K562 (cell line): Measurements from ENCODE around the gene ARHGEF6. TPM values are rescaled to one million over a fixed set of nuclear protein-coding genes. Genes with fewer than 3 reads are reported as not detected.

Source experiments
- ATAC-seq: fragments of 200-7000 bp; cut with Tn5 transposase; 3 replicates; pipeline ENCODE4 v1.9.1; 2020; ENCODE audit warnings: moderate library complexity
- BruUV-seq: library from RNA; stranded (reverse); fragments of 400-500 nt; replicated peaks from 2 replicates; lab custom pipeline; 2021; lab: Mats Ljungman, UMichigan
- CTCF ChIA-PET: fragments of 300-600 bp; formaldehyde crosslinking; extraction: SDS; loops from one replicate; lab custom pipeline; 2021; ENCODE audit warnings: low intra/inter-chr PET ratio; lab: Yijun Ruan, JAX
- POLR2A ChIA-PET: fragments of 300-600, 350-650 bp; sonication (Branson Sonifier 250); formaldehyde crosslinking; extraction: SDS; loops from one replicate; lab custom pipeline; 2021; ENCODE audit warnings: antibody characterized with exemption, inconsistent platforms; lab: Yijun Ruan, JAX
- DNase-seq, 4 experiments: peaks; one replicate each; pipeline versions ENCODE4 v3.0.0 to v3.0.0-alpha.2; 2011 to 2018; ENCODE audit warnings: low spot score in 3 of 4, mixed read lengths in 3 of 4; ENCODE audit errors: extremely low read depth in 1 of 4
- FAIRE-seq: peaks from 2 replicates; lab custom pipeline; 2011; peaks lifted over from hg19 to GRCh38; lab: Jason Lieb, UNC
- H2AFZ ChIP-seq: 2 replicates; pipeline ENCODE4 v1.6.0; 2011; ENCODE audit warnings: low read depth, low read length, control low read depth, inconsistent platforms
- H3K27ac ChIP-seq: fragments of 200-600 bp; 3 replicates; pipeline ENCODE4 v1.8.0; 2011; ENCODE audit warnings: low read depth, mild to moderate bottlenecking, control low read depth, inconsistent platforms, low read length, moderate library complexity, mixed read lengths; ENCODE audit errors: extremely low read depth
- H3K27me3 ChIP-seq, 2 experiments: fragments of 300-600 bp in 1 of 2; 2 replicates in 1 of 2; 3 replicates in 1 of 2; pipeline versions ENCODE4 v1.6.0 to v1.8.0; 2011; ENCODE audit warnings: inconsistent platforms in 2 of 2, low read length in 2 of 2, mild to moderate bottlenecking in 1 of 2, mixed read lengths in 1 of 2, moderate library complexity in 1 of 2; ENCODE audit not compliant: control insufficient read depth in 2 of 2, insufficient read depth in 2 of 2
- H3K36me3 ChIP-seq: fragments of 300-600 bp; 3 replicates; pipeline ENCODE4 v1.8.0; 2011; ENCODE audit warnings: mild to moderate bottlenecking, low read length, inconsistent platforms; ENCODE audit not compliant: control insufficient read depth, insufficient read depth
- H3K4me1 ChIP-seq, 2 experiments: fragments of 200-600 bp in 1 of 2; replicated peaks in 1 of 2; 2 replicates in 1 of 2; 3 replicates in 1 of 2; pipeline versions ENCODE4 v1.5.1 to v1.8.0; 2011; ENCODE audit warnings: inconsistent platforms in 2 of 2, low read length in 2 of 2, mild to moderate bottlenecking in 1 of 2, mixed read lengths in 1 of 2, moderate library complexity in 1 of 2; ENCODE audit not compliant: control insufficient read depth in 2 of 2, insufficient read depth in 2 of 2
- H3K4me2 ChIP-seq: 2 replicates; pipeline ENCODE4 v1.6.1; 2011; ENCODE audit warnings: low read length, control low read depth, inconsistent platforms, mixed read lengths; ENCODE audit not compliant: insufficient read depth
- H3K4me3 ChIP-seq: fragments of 200-600 bp; sonication (generic), shearing (Covaris generic); 2 replicates; pipeline ENCODE4 v1.5.1; 2016; ENCODE audit warnings: control low read depth, inconsistent platforms
- H3K79me2 ChIP-seq: fragments of 200-600 bp; 3 replicates; pipeline ENCODE4 v1.8.0; 2011; ENCODE audit warnings: low read length, inconsistent platforms; ENCODE audit not compliant: control insufficient read depth, insufficient read depth
- H3K9ac ChIP-seq, 2 experiments: 2 replicates each; pipeline versions ENCODE4 v1.6.0 to v1.6.1; 2011; ENCODE audit warnings: low read depth in 2 of 2, low read length in 2 of 2, control low read depth in 1 of 2, inconsistent platforms in 1 of 2, mild to moderate bottlenecking in 1 of 2, mixed read lengths in 1 of 2; ENCODE audit not compliant: insufficient read depth in 1 of 2
- H3K9me1 ChIP-seq: one replicate; pipeline ENCODE4 v1.6.0; 2011; ENCODE audit warnings: inconsistent platforms, mild to moderate bottlenecking, low read length, moderate library complexity; ENCODE audit not compliant: control insufficient read depth, insufficient read depth
- H3K9me3 ChIP-seq: replicated peaks from 2 replicates; pipeline ENCODE4 v1.5.1; 2011; ENCODE audit warnings: low read depth, low read length, inconsistent platforms; ENCODE audit not compliant: control insufficient read depth, insufficient read depth
- H4K20me1 ChIP-seq: replicated peaks from 2 replicates; pipeline ENCODE4 v1.6.1; 2011; ENCODE audit warnings: low read length, inconsistent platforms, mixed read lengths; ENCODE audit not compliant: control insufficient read depth, insufficient read depth
- ARHGAP35 ChIP-seq: fragments of 450-650 bp; IDR thresholded peaks from 2 replicates; pipeline ENCODE4 v1.6.1; 2018; ENCODE audit not compliant: partially characterized antibody
- CC2D1A ChIP-seq: fragments of 450-650 bp; IDR thresholded peaks from 2 replicates; pipeline ENCODE4 v1.6.1; 2017; ENCODE audit warnings: mild to moderate bottlenecking
- FIP1L1 ChIP-seq: fragments of 200-400 bp; formaldehyde crosslinking; IDR thresholded peaks from 2 replicates; pipeline ENCODE4 v1.6.1; 2018; ENCODE audit warnings: mild to moderate bottlenecking, low read depth, low read length; ENCODE audit not compliant: poor library complexity, severe bottlenecking
- FOS ChIP-seq: IDR thresholded peaks from 3 replicates; pipeline ENCODE4 v1.6.1; 2011; ENCODE audit not compliant: insufficient read length; ENCODE audit errors: extremely low read depth
- GTF2F1 ChIP-seq: IDR thresholded peaks from 2 replicates; pipeline ENCODE4 v1.6.1; 2011; ENCODE audit warnings: low read depth, low read length, improper control_type of control experiment
- KDM2B ChIP-seq: fragments of 250-450 bp; sonication (Bioruptor Pico); IDR thresholded peaks from 2 replicates; pipeline ENCODE4 v1.8.0; 2021; ENCODE audit warnings: mild to moderate bottlenecking, moderate library complexity
- KDM4B ChIP-seq, 2 experiments: fragments of 450-650 bp in 1 of 2; sonication (generic) in 1 of 2; IDR thresholded peaks; 2 replicates each; pipeline ENCODE4 v1.6.1; 2016 to 2017; ENCODE audit warnings: borderline replicate concordance in 2 of 2, antibody characterized with exemption in 1 of 2, low read depth in 1 of 2, mild to moderate bottlenecking in 1 of 2
- MTA2 ChIP-seq: fragments of 450-650 bp; IDR thresholded peaks from 2 replicates; pipeline ENCODE4 v1.6.1; 2016; ENCODE audit warnings: low read depth
- RBBP5 ChIP-seq: fragments of 200-600 bp; sonication (generic); IDR thresholded peaks from 2 replicates; pipeline ENCODE4 v1.6.1; 2012; ENCODE audit warnings: borderline replicate concordance, mild to moderate bottlenecking, low read length, control low read depth, inconsistent platforms; ENCODE audit not compliant: insufficient read depth, poor library complexity, severe bottlenecking
- RBM22 ChIP-seq: fragments of 200-400 bp; formaldehyde crosslinking; IDR thresholded peaks from 2 replicates; pipeline ENCODE4 v1.6.1; 2018; ENCODE audit warnings: low read length, low read depth; ENCODE audit not compliant: poor library complexity, severe bottlenecking
- ZNF24 ChIP-seq: fragments of 450-650 bp; IDR thresholded peaks from 2 replicates; pipeline ENCODE4 v1.6.1; 2016
- ZNF584 ChIP-seq: fragments of 200-800 bp; sonication (Bioruptor generic); IDR thresholded peaks from 2 replicates; pipeline ENCODE4 v1.6.1; 2016; ENCODE audit warnings: low read depth, mild to moderate bottlenecking, missing genetic modification characterization, missing compliant biosample characterization
- ZNF830 ChIP-seq: fragments of 250-450 bp; sonication (Bioruptor Pico); IDR thresholded peaks from 2 replicates; pipeline ENCODE4 v1.5.0; 2021; ENCODE audit warnings: mild to moderate bottlenecking
- WGBS: fragments of 100-300 bp; shearing (Covaris generic); methylation state at CpG from one replicate; pipeline ENCODE4 v1.1.6; 2016; ENCODE audit warnings: low coverage, mixed read lengths; ENCODE audit not compliant: insufficient coverage; ENCODE audit errors: missing lambda C conversion rate; 5-methylcytosine and 5-hydroxymethylcytosine counted together
- in situ Hi-C: fragments of 300-500 bp; cut with MboI; formaldehyde crosslinking; loops from 4 replicates; pipeline ENCODE4 v1.15.0; 2018; ENCODE audit warnings: inconsistent platforms, mixed read lengths
- intact Hi-C: fragments of 100-400 bp; cut with micrococcal nuclease; formaldehyde crosslinking; loops from 2 replicates; pipeline ENCODE4 v1.14.2; 2022
- polyA plus RNA-seq, 8 experiments: library from polyadenylated mRNA; depleted of rRNA in 4 of 8; stranded (reverse) in 5 of 8; unstranded in 3 of 8; fragments of >200 nt; fragmentation: Nextera tagmentation in 2 of 8; fragmentation: Illumina TruSeq in 1 of 8; extraction: Ambion mirVana in 2 of 8; extraction: Trizol in 1 of 8; gene quantifications; 2 replicates each; pipeline versions ENCODE4 v1.2.1 to v1.2.3, GENCODE V29; 2011 to 2014; ENCODE audit warnings: inconsistent platforms in 1 of 8, missing spikeins in 1 of 8
- total RNA-seq, 7 experiments: library from RNA; depleted of rRNA in 6 of 7; stranded (reverse); fragments of >200 nt in 6 of 7; fragmentation: Illumina TruSeq in 2 of 7; extraction: Trizol in 2 of 7; gene quantifications; 2 replicates each; pipeline versions ENCODE4 v1.2.1 to v1.2.3, GENCODE V29; 2011 to 2021; ENCODE audit warnings: low replicate concordance in 1 of 7
- TF ChIP-seq, protein P1 (sequence below): fragments of 200-800 bp; sonication (Bioruptor generic); IDR thresholded peaks from 2 replicates; pipeline ENCODE4 v1.6.1; 2017; ENCODE audit warnings: missing genetic modification characterization, missing compliant biosample characterization
- TF ChIP-seq, protein P2 (sequence below): fragments of 250-450 bp; sonication (Bioruptor Pico); IDR thresholded peaks from 2 replicates; pipeline ENCODE4 v1.4.0; 2020; ENCODE audit warnings: mild to moderate bottlenecking, moderate library complexity
- TF ChIP-seq, protein P3 (sequence below): sonication (generic); formaldehyde crosslinking; IDR thresholded peaks from 2 replicates; pipeline ENCODE4 v1.8.1; 2023; ENCODE audit warnings: mild to moderate bottlenecking, missing genetic modification reagents
- TF ChIP-seq, protein P4 (sequence below): fragments of 450-650 bp; formaldehyde crosslinking; IDR thresholded peaks from 2 replicates; pipeline ENCODE4 v1.4.0; 2022; ENCODE audit warnings: missing genetic modification characterization

ARHGEF6 gene
- total and polyA plus RNA-seq, 9 of the 15 experiments (the other 6 are each of a cell fraction or from before 2014, with no cell fraction given) = 2.9 to 22.1 (median 13.3) TPM

DNA sequence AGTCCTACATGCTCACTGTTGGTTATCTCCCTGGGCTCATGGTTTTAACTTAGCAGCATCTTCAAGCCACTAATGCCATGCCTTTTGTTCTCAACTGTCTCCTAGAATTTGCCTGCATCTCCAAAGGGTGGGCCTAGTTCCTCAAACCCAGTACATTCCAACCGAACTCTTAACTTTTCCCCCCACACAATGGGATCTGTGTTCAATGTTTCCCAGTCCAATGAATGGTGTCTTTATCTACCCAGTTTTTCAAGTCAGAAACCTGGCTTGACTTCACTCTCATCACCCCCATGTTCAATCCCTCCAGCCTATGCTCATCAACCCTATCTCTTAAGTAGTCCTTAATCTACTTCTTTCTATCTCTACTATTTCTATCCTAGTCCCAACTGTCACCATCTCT is 119.8 kb downstream of the ARHGEF6 start:
- DNase-seq = no peak
- BruUV-seq = no TSS peak
- in situ Hi-C loops = no loop called here
- peaks cover 9 to 12% of the 10 kb centered on the region in 2 experiments; a peak in 3 of 5 replicates for H3K27me3 ChIP-seq
- CTCF ChIA-PET = no interaction called here
- H3K9ac ChIP-seq = no peak overlapping the region
- H3K4me1 ChIP-seq = no peaks in the 10 kb centered on the region
- no peak overlapping the region for H2AFZ ChIP-seq
- intact Hi-C loops = no loop called here
- no peaks in the 10 kb centered on the region for H3K9me1 ChIP-seq
- H4K20me1 ChIP-seq = no peaks in the 10 kb centered on the region
- H3K36me3 ChIP-seq = no peaks in the 10 kb centered on the region
- no peaks in the 10 kb centered on the region for H3K79me2 ChIP-seq
- no peaks in the 10 kb centered on the region for H3K9me3 ChIP-seq
- no peak overlapping the region for H3K27ac ChIP-seq
- no peak overlapping the region for H3K4me2 ChIP-seq
- 0% methylated on average over 1 of the region's 1 CpG for WGBS
- no peak for ATAC-seq
- POLR2A ChIA-PET = interaction anchor here (1.0 kb wide), 1 partner anchor 10 kb away, joined by 4 read pairs; no protein-coding TSS in a partner anchor
- H3K4me3 ChIP-seq = no peak overlapping the region
- no peak for FAIRE-seq
- no peak for TF ChIP-seq ZNF830
- no peak for TF ChIP-seq MTA2
- no peak for TF ChIP-seq RBBP5
- TF ChIP-seq, protein P1, sequence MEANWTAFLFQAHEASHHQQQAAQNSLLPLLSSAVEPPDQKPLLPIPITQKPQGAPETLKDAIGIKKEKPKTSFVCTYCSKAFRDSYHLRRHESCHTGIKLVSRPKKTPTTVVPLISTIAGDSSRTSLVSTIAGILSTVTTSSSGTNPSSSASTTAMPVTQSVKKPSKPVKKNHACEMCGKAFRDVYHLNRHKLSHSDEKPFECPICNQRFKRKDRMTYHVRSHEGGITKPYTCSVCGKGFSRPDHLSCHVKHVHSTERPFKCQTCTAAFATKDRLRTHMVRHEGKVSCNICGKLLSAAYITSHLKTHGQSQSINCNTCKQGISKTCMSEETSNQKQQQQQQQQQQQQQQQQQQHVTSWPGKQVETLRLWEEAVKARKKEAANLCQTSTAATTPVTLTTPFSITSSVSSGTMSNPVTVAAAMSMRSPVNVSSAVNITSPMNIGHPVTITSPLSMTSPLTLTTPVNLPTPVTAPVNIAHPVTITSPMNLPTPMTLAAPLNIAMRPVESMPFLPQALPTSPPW (CRISPR knock-in tag) = no peak
- TF ChIP-seq, protein P2, sequence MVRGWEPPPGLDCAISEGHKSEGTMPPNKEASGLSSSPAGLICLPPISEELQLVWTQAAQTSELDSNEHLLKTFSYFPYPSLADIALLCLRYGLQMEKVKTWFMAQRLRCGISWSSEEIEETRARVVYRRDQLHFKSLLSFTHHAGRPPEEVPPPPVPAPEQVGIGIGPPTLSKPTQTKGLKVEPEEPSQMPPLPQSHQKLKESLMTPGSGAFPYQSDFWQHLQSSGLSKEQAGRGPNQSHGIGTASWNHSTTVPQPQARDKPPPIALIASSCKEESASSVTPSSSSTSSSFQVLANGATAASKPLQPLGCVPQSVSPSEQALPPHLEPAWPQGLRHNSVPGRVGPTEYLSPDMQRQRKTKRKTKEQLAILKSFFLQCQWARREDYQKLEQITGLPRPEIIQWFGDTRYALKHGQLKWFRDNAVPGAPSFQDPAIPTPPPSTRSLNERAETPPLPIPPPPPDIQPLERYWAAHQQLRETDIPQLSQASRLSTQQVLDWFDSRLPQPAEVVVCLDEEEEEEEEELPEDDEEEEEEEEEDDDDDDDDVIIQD (CRISPR knock-in tag) = no peak
- no peak for TF ChIP-seq GTF2F1
- no peak for TF ChIP-seq FIP1L1
- TF ChIP-seq FOS = no peak
- no peak for TF ChIP-seq CC2D1A
- no peak for TF ChIP-seq KDM4B (IDR thresholded peaks at IDR 0.05; ENCODE audit: borderline replicate concordance in 2 of 2, low read depth in 1 of 2)
- TF ChIP-seq ZNF24 = no peak
- no peak for TF ChIP-seq RBM22
- no peak for TF ChIP-seq KDM2B (CRISPR knock-in tag)
- TF ChIP-seq, protein P3, sequence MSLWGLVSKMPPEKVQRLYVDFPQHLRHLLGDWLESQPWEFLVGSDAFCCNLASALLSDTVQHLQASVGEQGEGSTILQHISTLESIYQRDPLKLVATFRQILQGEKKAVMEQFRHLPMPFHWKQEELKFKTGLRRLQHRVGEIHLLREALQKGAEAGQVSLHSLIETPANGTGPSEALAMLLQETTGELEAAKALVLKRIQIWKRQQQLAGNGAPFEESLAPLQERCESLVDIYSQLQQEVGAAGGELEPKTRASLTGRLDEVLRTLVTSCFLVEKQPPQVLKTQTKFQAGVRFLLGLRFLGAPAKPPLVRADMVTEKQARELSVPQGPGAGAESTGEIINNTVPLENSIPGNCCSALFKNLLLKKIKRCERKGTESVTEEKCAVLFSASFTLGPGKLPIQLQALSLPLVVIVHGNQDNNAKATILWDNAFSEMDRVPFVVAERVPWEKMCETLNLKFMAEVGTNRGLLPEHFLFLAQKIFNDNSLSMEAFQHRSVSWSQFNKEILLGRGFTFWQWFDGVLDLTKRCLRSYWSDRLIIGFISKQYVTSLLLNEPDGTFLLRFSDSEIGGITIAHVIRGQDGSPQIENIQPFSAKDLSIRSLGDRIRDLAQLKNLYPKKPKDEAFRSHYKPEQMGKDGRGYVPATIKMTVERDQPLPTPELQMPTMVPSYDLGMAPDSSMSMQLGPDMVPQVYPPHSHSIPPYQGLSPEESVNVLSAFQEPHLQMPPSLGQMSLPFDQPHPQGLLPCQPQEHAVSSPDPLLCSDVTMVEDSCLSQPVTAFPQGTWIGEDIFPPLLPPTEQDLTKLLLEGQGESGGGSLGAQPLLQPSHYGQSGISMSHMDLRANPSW (CRISPR knock-in tag) = no peak
- no peak for TF ChIP-seq ARHGAP35
- no peak for TF ChIP-seq ZNF584 (CRISPR knock-in tag)
- TF ChIP-seq, protein P4, sequence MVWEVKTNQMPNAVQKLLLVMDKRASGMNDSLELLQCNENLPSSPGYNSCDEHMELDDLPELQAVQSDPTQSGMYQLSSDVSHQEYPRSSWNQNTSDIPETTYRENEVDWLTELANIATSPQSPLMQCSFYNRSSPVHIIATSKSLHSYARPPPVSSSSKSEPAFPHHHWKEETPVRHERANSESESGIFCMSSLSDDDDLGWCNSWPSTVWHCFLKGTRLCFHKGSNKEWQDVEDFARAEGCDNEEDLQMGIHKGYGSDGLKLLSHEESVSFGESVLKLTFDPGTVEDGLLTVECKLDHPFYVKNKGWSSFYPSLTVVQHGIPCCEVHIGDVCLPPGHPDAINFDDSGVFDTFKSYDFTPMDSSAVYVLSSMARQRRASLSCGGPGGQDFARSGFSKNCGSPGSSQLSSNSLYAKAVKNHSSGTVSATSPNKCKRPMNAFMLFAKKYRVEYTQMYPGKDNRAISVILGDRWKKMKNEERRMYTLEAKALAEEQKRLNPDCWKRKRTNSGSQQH (CRISPR knock-in tag) = no peak
